Thyroid gland (tissue), 4 donors: ENCODE results near the gene ORM2.

ENCODE experiments used
- CTCF ChIP-seq, 6 experiments: fragments of 200-600 bp in 3 of 6; fragments of 450-650 bp in 3 of 6; sonication (generic) in 3 of 6; IDR thresholded peaks; one replicate each; pipeline ENCODE4 v1.5.1; 2016 to 2019; ENCODE audit warnings: antibody characterized with exemption in 6 of 6, mild to moderate bottlenecking in 2 of 6, inconsistent platforms in 1 of 6, moderate library complexity in 1 of 6
- POLR2A ChIP-seq, 2 donors: fragments of 450-650 bp; IDR thresholded peaks; one replicate each; pipeline ENCODE4 v1.6.1; 2017; ENCODE audit warnings: antibody characterized with exemption in 2 of 2, mild to moderate bottlenecking in 2 of 2, moderate library complexity in 1 of 2

GRCh38 chr9:114362394-114362793 is 32.7 kb downstream of the ORM2 start:
- TF ChIP-seq CTCF (IDR thresholded peaks at IDR 0.05): no peak
- TF ChIP-seq POLR2A (IDR thresholded peaks at IDR 0.05): no peak
